H9 (cell line): ENCODE results near the gene YBEY. TPM values are rescaled to one million over a fixed set of nuclear protein-coding genes. Genes with fewer than 3 reads are reported as not detected.

ENCODE experiments used
- DNase-seq: peaks from one replicate; pipeline ENCODE4 v3.0.0-alpha.2; 2017
- H2AFZ ChIP-seq: one replicate; pipeline ENCODE4 v1.6.1; 2013; ENCODE audit warnings: mild to moderate bottlenecking, low read length, control low read depth, moderate library complexity
- H2AK5ac ChIP-seq: 2 replicates; pipeline ENCODE4 v1.6.1; 2013; ENCODE audit warnings: low read length, control low read depth, mixed read lengths; ENCODE audit not compliant: insufficient read length
- H2BK120ac ChIP-seq: one replicate; pipeline ENCODE4 v1.6.1; 2013; ENCODE audit warnings: low read depth, mild to moderate bottlenecking, low read length, control low read depth, inconsistent platforms; ENCODE audit not compliant: poor library complexity, severe bottlenecking
- H2BK12ac ChIP-seq: 2 replicates; pipeline ENCODE4 v1.6.1; 2013; ENCODE audit warnings: low read length, control low read depth, mixed read lengths, low read depth; ENCODE audit not compliant: insufficient read length
- H2BK15ac ChIP-seq: 2 replicates; pipeline ENCODE4 v1.6.1; 2013; ENCODE audit warnings: low read depth, low read length, control low read depth
- H2BK20ac ChIP-seq: one replicate; pipeline ENCODE4 v1.6.1; 2013; ENCODE audit warnings: low read depth, mild to moderate bottlenecking, low read length, control low read depth, inconsistent platforms; ENCODE audit not compliant: poor library complexity, severe bottlenecking
- H2BK5ac ChIP-seq: 2 replicates; pipeline ENCODE4 v1.6.1; 2013; ENCODE audit warnings: low read length, control low read depth, mixed read lengths; ENCODE audit not compliant: insufficient read length
- H3K14ac ChIP-seq: 2 replicates; pipeline ENCODE4 v1.6.1; 2013; ENCODE audit warnings: low read length, control low read depth; ENCODE audit not compliant: insufficient read depth
- H3K18ac ChIP-seq: 2 replicates; pipeline ENCODE4 v1.6.1; 2013; ENCODE audit warnings: low read depth, mild to moderate bottlenecking, mixed read lengths, low read length, control low read depth; ENCODE audit not compliant: insufficient read length
- H3K23ac ChIP-seq: 2 replicates; pipeline ENCODE4 v1.6.1; 2013; ENCODE audit warnings: low read length, control low read depth, mixed read lengths, low read depth; ENCODE audit not compliant: insufficient read length
- H3K23me2 ChIP-seq: 2 replicates; pipeline ENCODE4 v1.6.1; 2013; ENCODE audit warnings: low read depth, mild to moderate bottlenecking, mixed read lengths, low read length, control low read depth; ENCODE audit not compliant: insufficient read length, poor library complexity, severe bottlenecking
- H3K27ac ChIP-seq: 2 replicates; pipeline ENCODE4 v1.5.1; 2013; ENCODE audit warnings: low read length, control low read depth, mixed read lengths, low read depth; ENCODE audit not compliant: insufficient read length
- H3K27me3 ChIP-seq: 2 replicates; pipeline ENCODE4 v1.6.1; 2013; ENCODE audit warnings: low read length, control low read depth, inconsistent platforms; ENCODE audit not compliant: insufficient read depth
- H3K4ac ChIP-seq: 2 replicates; pipeline ENCODE4 v1.6.1; 2013; ENCODE audit warnings: low read depth, mild to moderate bottlenecking, control low read depth, inconsistent platforms, low read length, moderate library complexity
- H3K4me1 ChIP-seq: 2 replicates; pipeline ENCODE4 v1.6.1; 2013; ENCODE audit warnings: low read length, control low read depth, inconsistent platforms; ENCODE audit not compliant: insufficient read depth
- H3K4me2 ChIP-seq: 2 replicates; pipeline ENCODE4 v1.6.1; 2013; ENCODE audit warnings: low read length, control low read depth, mixed read lengths; ENCODE audit not compliant: insufficient read length, insufficient read depth
- H3K56ac ChIP-seq: 2 replicates; pipeline ENCODE4 v1.6.1; 2013; ENCODE audit warnings: low read depth, mild to moderate bottlenecking, mixed read lengths, low read length, control low read depth; ENCODE audit not compliant: insufficient read length
- H3K79me1 ChIP-seq: 2 replicates; pipeline ENCODE4 v1.6.1; 2013; ENCODE audit warnings: low read depth, mild to moderate bottlenecking, moderate library complexity, low read length, control low read depth, inconsistent platforms; ENCODE audit not compliant: insufficient read depth, poor library complexity, severe bottlenecking
- H3K79me2 ChIP-seq: 2 replicates; pipeline ENCODE4 v1.6.1; 2013; ENCODE audit warnings: low read length, control low read depth, inconsistent platforms; ENCODE audit not compliant: insufficient read depth
- H3K9ac ChIP-seq: 2 replicates; pipeline ENCODE4 v1.6.1; 2013; ENCODE audit warnings: low read length, control low read depth, mixed read lengths; ENCODE audit not compliant: insufficient read length; ENCODE audit errors: extremely low read depth
- H3K9me3 ChIP-seq: one replicate; pipeline ENCODE4 v1.6.1; 2013; ENCODE audit warnings: low read depth, low read length, inconsistent platforms; ENCODE audit not compliant: control insufficient read depth
- H3T11ph ChIP-seq: one replicate; pipeline ENCODE4 v1.6.1; 2013; ENCODE audit warnings: mild to moderate bottlenecking, low read length, control low read depth, inconsistent platforms
- H4K20me1 ChIP-seq: one replicate; pipeline ENCODE4 v1.6.1; 2013; ENCODE audit not compliant: control insufficient read depth, insufficient read length, insufficient read depth
- H4K5ac ChIP-seq: 2 replicates; pipeline ENCODE4 v1.6.1; 2013; ENCODE audit warnings: low read depth, mild to moderate bottlenecking, mixed read lengths, low read length, control low read depth; ENCODE audit not compliant: insufficient read length
- H4K8ac ChIP-seq: replicated peaks from 2 replicates; pipeline ENCODE4 v1.6.1; 2013; ENCODE audit warnings: low read length, control low read depth, mixed read lengths, low read depth; ENCODE audit not compliant: insufficient read length
- H4K91ac ChIP-seq: 2 replicates; pipeline ENCODE4 v1.6.1; 2013; ENCODE audit warnings: low read depth, mild to moderate bottlenecking, moderate library complexity, mixed read lengths, low read length, control low read depth; ENCODE audit not compliant: insufficient read length
- H3K27ac Mint-ChIP-seq, 3 experiments: 2 replicates in 2 of 3; 3 replicates in 1 of 3; pipeline ENCODE4 v1.8.0; 2020 to 2021; ENCODE audit warnings: mixed read lengths in 3 of 3, mild to moderate bottlenecking in 1 of 3, moderate library complexity in 1 of 3
- H3K27me3 Mint-ChIP-seq: 2 replicates; pipeline ENCODE4 v1.8.0; 2021; ENCODE audit warnings: low read depth, mild to moderate bottlenecking, moderate library complexity, mixed read lengths
- H3K36me3 Mint-ChIP-seq, 3 experiments: 2 replicates in 2 of 3; 3 replicates in 1 of 3; pipeline ENCODE4 v1.8.0; 2020 to 2021; ENCODE audit warnings: low read depth in 3 of 3, mixed read lengths in 3 of 3; ENCODE audit not compliant: insufficient read depth in 1 of 3
- H3K4me1 Mint-ChIP-seq, 2 experiments: 2 replicates each; pipeline ENCODE4 v1.8.0; 2020; ENCODE audit warnings: mixed read lengths in 2 of 2
- H3K4me3 Mint-ChIP-seq, 2 experiments: 2 replicates in 1 of 2; 3 replicates in 1 of 2; pipeline ENCODE4 v1.8.0; 2020 to 2021; ENCODE audit warnings: mild to moderate bottlenecking in 2 of 2, mixed read lengths in 2 of 2, moderate library complexity in 1 of 2
- H3K9me3 Mint-ChIP-seq, 2 experiments: 2 replicates in 1 of 2; 3 replicates in 1 of 2; pipeline ENCODE4 v1.8.0; 2020; ENCODE audit warnings: mild to moderate bottlenecking in 2 of 2, mixed read lengths in 2 of 2, moderate library complexity in 1 of 2
- CTCF ChIP-seq: fragments of 200-600 bp; sonication (generic); conservative IDR thresholded peaks from 3 replicates; pipeline ENCODE4 v1.8.0; 2021; ENCODE audit warnings: antibody characterized with exemption, mild to moderate bottlenecking
- WGBS: extraction: QIAGEN DNeasy Blood & Tissue Kit; methylation state at CpG from one replicate; pipeline ENCODE4 v1.1.7; 2013; ENCODE audit warnings: missing lambda C conversion rate, low lambda C conversion rate, mixed read lengths; ENCODE audit not compliant: insufficient read length; ENCODE audit errors: extremely low coverage; 5-methylcytosine and 5-hydroxymethylcytosine counted together
- total RNA-seq: library from RNA; stranded (reverse); gene quantifications from 2 replicates; pipeline ENCODE4 v1.2.1, GENCODE V29; 2021

Gene YBEY
- total RNA-seq, 1 experiment from 2014 or later, result 26.2 TPM

GRCh38 chr21:46345861-46346260, 59.7 kb downstream of the YBEY start:
- Histone ChIP-seq H3K4me2 (no peak overlapping the region), H3K18ac (no peak overlapping the region), H3K23ac (no peak overlapping the region), H3K79me1 (peaks cover 4% of the 10 kb centered on the region), H3K9ac (no peak overlapping the region), H2AFZ (no peak overlapping the region), H2BK20ac (no peak overlapping the region), H3K79me2 (no peaks in the 10 kb centered on the region), H3K4ac (no peak overlapping the region), H2BK12ac (no peak overlapping the region), H2BK5ac (no peak overlapping the region), H3K14ac (no peak overlapping the region), H3K27ac (no peak overlapping the region), H3K56ac (no peak overlapping the region), H2BK120ac (no peak overlapping the region), H3K4me1 (no peaks in the 10 kb centered on the region), H4K8ac (no peak overlapping the region), H4K5ac (no peak overlapping the region), H3T11ph (no peak overlapping the region), H3K27me3 (no peaks in the 10 kb centered on the region), H3K9me3 (no peaks in the 10 kb centered on the region), H4K91ac (no peak overlapping the region), H3K23me2 (no peaks in the 10 kb centered on the region), H2BK15ac (no peak overlapping the region), H2AK5ac (no peak overlapping the region), H4K20me1 (no peaks in the 10 kb centered on the region)
- Mint-ChIP-seq H3K4me3 (no peak overlapping the region), H3K4me1 (no peaks in the 10 kb centered on the region), H3K9me3 (no peaks in the 10 kb centered on the region; a peak in 1 of 5 replicates), H3K36me3 (peaks cover 19 to 67% (median 60%) of the 10 kb centered on the region in 3 experiments; a peak in 6 of 7 replicates), H3K27me3 (no peaks in the 10 kb centered on the region), H3K27ac (peak overlapping the region in 2 of 3 experiments; percentile 49 to 60; a peak in 3 of 7 replicates)
- DNase-seq, result no peak
- no peak for TF ChIP-seq CTCF
- WGBS, result no CpG with 5 or more reads among the region's 14 CpGs
